GM21576 (cell line): ENCODE data around the gene STAC3.

Source experiments
- ATAC-seq: cut with Tn5 transposase; IDR thresholded peaks from one replicate; pipeline ENCODE4 v1.9.1; 2021; ENCODE audit warnings: mild to moderate bottlenecking, moderate library complexity; ENCODE audit not compliant: unreplicated experiment

The STAC3 gene

GRCh38 chr12:57236201-57236924 is 14.6 kb downstream of the STAC3 start:
- no peak for ATAC-seq

GRCh38 chr12:57235728-57236131 is 15.3 kb downstream of the STAC3 start:
- no peak for ATAC-seq

GRCh38 chr12:57235017-57235727 is 15.8 kb downstream of the STAC3 start:
- no peak for ATAC-seq

GRCh38 chr12:57234571-57235016 is 16.4 kb downstream of the STAC3 start:
- no peak for ATAC-seq

GRCh38 chr12:57234233-57234570 is 16.8 kb downstream of the STAC3 start:
- ATAC-seq: no peak

GRCh38 chr12:57233357-57234232 is 17.4 kb downstream of the STAC3 start:
- ATAC-seq: no peak

GRCh38 chr12:57232156-57232756 is 18.7 kb downstream of the STAC3 start:
- ATAC-seq: no peak

- no peak for ATAC-seq
These were observed 19.5 kb downstream of the STAC3 start for GRCh38 chr12:57231276-57232021.

GRCh38 chr12:57230381-57231155 is 20.4 kb downstream of the STAC3 start:
- ATAC-seq: no peak

GRCh38 chr12:57229634-57230380 is 21.2 kb downstream of the STAC3 start, which contains the start of gene SHMT2:
Gene SHMT2, plus strand, starts transcription at chr12:57229711. Its CDS starts 68 bp downstream, at chr12:57229779.
- ATAC-seq: peak; percentile 54

GRCh38 chr12:57229046-57229633 is 21.8 kb downstream of the STAC3 start:
- ATAC-seq: no peak

GRCh38 chr12:57227315-57228115 is 23.5 kb downstream of the STAC3 start:
- no peak for ATAC-seq

- no peak for ATAC-seq
These were observed 24.2 kb downstream of the STAC3 start for GRCh38 chr12:57226588-57227314.

GRCh38 chr12:57225680-57226210 is 25.2 kb downstream of the STAC3 start:
- no peak for ATAC-seq

GRCh38 chr12:57224973-57225679 is 25.9 kb downstream of the STAC3 start:
- no peak for ATAC-seq
